Activated naive CD4-positive, alpha-beta T cell treated with anti-CD3 and anti-CD28 coated beads, Interleukin-2, amount 50 U/mL, for 24 hours (primary cell): ENCODE results near the gene ST6GALNAC4.
"Not testable (repeated sequence)": the region's sequence is repeated elsewhere in the genome, so short reads cannot be mapped to it uniquely, and the experiment has no call there.

ENCODE experiments used
- H3K27ac Mint-ChIP-seq: one replicate; pipeline ENCODE4 v1.8.0; 2021; ENCODE audit warnings: mild to moderate bottlenecking, mixed read lengths
- H3K27me3 Mint-ChIP-seq: one replicate; pipeline ENCODE4 v1.8.0; 2021; ENCODE audit warnings: mixed read lengths
- H3K36me3 Mint-ChIP-seq: one replicate; pipeline ENCODE4 v1.8.0; 2021; ENCODE audit warnings: mixed read lengths
- H3K4me1 Mint-ChIP-seq: one replicate; pipeline ENCODE4 v1.8.0; 2021; ENCODE audit warnings: mixed read lengths
- H3K4me3 Mint-ChIP-seq: one replicate; pipeline ENCODE4 v1.8.0; 2021; ENCODE audit warnings: mild to moderate bottlenecking, mixed read lengths
- H3K9me3 Mint-ChIP-seq: one replicate; pipeline ENCODE4 v1.8.0; 2021; ENCODE audit warnings: mixed read lengths

ST6GALNAC4 gene

DNA sequence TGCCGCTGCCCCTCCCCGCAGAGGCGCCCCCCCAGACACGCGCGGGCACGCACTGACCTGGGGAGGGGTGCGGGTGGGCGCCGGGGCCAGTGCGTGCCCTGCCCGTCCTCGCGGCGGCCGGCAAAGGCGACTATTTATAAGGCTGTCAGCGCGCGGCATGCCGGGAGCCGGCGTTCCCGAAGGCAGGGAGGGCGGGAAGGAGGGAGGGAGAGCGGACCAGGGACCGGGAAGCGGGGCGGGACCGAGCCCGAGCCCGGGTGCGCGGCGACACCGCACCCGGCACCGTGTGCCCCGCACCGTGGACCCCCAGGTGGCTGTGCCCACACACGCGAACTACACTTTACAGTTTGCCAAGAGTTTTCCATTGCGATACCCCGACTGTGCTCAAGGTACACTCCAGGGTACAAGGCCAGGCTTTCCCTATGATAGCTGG, 39.3 kb downstream of the ST6GALNAC4 start, which contains the start of gene AK1:
Gene AK1 (minus strand): TSS at position 110 of the 433 bp plus-strand sequence. CDS start 3,058 bp downstream, outside the sequence.
- Mint-ChIP-seq H3K36me3 (peaks cover 3% of the 10 kb centered on the region), H3K4me1 (peaks cover 8% of the 10 kb centered on the region), H3K9me3 (no peaks in the 10 kb centered on the region), H3K4me3 (no peak within 1 kb of the TSS), H3K27ac (no peak within 1 kb of the TSS), H3K27me3 (no peaks in the 10 kb centered on the region)

DNA sequence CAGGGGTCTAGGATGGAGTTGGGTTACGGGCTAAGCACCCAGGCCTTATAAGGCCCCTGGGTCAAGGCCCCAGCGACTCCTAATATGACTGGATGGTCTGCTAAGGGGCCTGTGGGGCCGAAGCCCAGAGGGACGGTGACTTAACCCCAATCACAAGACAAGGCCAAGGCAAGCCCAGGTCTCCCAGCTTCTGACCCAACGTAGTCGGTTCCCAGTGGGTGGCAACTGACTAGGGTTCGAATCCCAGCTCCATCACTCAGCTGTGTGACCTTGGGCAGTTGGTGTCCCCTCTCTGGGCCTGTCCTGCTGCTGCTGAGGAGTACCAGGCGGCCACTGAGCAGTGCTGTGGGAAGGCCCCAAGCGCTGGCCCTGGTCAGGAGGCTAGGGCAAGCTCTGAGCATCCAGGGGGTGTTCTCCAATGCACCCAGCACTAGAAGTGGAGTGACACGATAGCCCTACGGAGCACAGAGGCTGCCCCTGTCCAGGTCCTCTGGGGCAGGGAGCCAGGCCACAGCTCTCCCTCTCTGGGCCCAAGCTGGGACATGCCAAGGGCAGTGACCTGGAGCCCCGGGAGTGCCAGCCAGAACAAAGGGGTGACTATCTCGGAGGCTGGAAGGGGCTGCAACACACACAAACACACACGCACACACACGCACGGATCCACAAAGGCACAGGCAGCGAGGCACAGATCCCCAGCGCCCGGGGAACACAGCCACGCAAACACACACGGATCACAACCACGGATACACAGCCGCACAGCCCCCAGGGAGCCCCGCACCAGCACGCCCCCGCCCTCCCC, 39.9 kb downstream of the ST6GALNAC4 start:
- no peak overlapping the region for H3K4me3 Mint-ChIP-seq
- H3K4me1 Mint-ChIP-seq: peaks cover 8% of the 10 kb centered on the region
- no peak overlapping the region for H3K27ac Mint-ChIP-seq
- peaks cover 3% of the 10 kb centered on the region for H3K36me3 Mint-ChIP-seq
- no peaks in the 10 kb centered on the region for H3K9me3 Mint-ChIP-seq
- H3K27me3 Mint-ChIP-seq: no peaks in the 10 kb centered on the region

DNA sequence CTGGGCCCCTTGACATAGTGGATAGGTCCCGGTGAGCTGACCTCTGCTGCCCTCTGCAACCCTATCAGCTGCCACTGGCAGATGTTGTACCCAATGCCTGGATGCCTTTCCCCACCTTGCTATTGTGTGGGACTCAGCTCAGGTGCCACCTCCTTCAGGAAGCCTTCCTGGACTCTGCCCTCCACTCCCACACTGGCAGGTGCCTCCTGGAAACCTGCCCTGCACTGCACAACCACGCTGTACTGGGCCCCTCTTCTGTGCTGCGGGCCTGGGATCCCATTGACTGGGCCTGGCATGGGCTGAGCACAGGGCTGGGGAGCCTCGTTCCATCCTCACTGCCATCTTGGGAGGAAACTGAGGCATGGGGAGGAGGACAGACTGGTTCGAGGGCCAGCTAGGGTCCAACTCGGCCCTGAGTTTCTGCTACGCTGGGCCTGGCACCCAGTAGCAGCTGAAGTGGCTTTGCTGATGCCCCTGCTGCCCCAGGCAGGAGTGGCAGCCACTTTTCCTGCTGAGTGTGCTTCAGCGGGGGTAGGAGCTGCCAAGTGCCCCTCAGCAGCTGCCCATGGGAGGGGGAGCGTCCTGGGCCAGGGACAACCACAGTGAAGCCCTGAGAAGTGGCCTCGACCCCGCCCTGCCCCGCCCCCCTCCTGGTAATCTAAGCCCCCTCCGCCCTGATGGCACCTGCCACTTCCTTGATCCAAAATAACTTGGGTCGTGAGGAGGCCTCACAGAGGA, 40.6 kb downstream of the ST6GALNAC4 start:
- Mint-ChIP-seq H3K4me3 (no peak overlapping the region), H3K27ac (no peak overlapping the region), H3K36me3 (peaks cover 2% of the 10 kb centered on the region), H3K27me3 (no peaks in the 10 kb centered on the region), H3K4me1 (peaks cover 8% of the 10 kb centered on the region), H3K9me3 (no peaks in the 10 kb centered on the region)

DNA sequence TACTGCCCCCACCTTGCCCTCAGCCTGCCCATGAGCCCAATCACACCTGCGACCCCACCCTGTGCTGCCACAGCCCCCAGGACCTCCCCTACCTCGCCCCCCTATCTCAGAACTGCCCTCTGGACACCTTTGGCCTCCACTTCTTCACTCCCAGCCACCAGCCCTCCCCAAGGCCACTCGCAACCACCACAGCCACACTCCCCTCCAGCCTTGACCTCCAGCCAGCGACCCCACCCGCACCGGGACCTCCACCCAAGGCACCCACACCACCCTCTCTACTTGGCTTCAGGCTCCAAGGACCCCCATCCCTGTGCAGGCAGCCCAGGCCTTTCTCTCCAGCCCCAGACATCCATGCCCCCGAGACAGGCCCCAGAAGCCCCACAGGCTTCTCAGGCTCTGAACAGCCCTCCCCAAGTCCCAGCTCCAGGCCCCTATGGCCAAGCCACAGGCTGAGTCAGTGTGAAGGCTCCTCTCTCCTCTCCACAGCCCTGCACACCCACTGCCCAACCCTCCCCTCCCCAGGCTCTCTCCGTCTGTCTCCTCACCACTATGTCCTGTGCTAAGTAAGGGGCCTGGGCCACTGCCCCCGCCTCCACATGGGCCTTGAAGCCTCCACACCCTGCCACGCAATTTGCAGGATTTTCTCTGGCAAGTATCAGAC, 41.4 kb downstream of the ST6GALNAC4 start:
- peaks cover 8% of the 10 kb centered on the region for H3K4me1 Mint-ChIP-seq
- H3K36me3 Mint-ChIP-seq: peaks cover 1% of the 10 kb centered on the region
- no peaks in the 10 kb centered on the region for H3K27me3 Mint-ChIP-seq
- no peaks in the 10 kb centered on the region for H3K9me3 Mint-ChIP-seq
- H3K27ac Mint-ChIP-seq: no peak overlapping the region
- H3K4me3 Mint-ChIP-seq: no peak overlapping the region

DNA sequence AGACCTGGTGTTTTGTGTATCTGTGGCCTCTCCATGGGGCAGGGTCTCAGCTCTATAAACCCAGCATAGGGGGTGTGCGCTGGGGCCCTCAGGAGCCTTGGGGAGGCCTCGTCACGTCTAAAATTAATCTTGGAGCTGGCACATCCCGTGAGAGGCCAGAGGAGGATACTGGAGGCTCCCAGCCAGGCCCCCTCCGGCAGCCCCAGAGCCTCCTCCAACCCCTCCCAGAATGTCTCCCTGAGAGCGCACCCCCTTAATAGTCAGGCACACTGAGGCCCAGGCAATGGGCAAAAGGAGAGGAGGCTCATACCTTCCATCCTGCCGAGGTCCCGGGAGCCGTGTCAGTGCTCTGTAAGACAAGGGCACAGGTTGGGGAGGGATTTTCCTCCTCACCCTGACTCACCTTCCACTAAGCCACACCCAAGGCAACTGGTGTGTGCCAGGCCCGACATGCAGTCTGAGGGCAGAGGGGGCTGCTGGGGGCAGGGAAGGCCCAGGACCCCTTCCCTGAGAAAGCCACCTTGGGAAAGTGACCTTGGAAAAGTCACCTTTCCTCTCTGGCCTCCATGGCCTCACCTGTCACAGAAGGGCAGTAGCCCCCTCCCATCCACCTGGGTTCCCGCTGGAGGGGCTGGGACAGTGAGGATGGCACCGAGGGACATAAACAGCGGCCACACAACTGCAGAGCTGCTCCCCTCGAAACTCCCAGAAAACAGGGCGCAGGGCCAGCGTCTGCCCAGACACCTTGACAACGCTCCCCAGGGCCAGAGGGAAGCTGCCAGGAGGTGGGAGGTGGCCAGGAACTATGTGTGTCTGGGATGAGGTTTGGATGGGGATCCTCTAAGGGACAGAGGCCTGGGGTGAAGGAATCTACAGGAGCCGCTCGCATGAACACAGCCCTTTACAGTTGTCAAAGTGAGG, 42.3 kb downstream of the ST6GALNAC4 start:
- no peaks in the 10 kb centered on the region for H3K27me3 Mint-ChIP-seq
- peaks cover 8% of the 10 kb centered on the region for H3K4me1 Mint-ChIP-seq
- H3K9me3 Mint-ChIP-seq: no peaks in the 10 kb centered on the region
- no peak overlapping the region for H3K27ac Mint-ChIP-seq
- H3K4me3 Mint-ChIP-seq: no peak overlapping the region
- peaks cover 1% of the 10 kb centered on the region for H3K36me3 Mint-ChIP-seq

DNA sequence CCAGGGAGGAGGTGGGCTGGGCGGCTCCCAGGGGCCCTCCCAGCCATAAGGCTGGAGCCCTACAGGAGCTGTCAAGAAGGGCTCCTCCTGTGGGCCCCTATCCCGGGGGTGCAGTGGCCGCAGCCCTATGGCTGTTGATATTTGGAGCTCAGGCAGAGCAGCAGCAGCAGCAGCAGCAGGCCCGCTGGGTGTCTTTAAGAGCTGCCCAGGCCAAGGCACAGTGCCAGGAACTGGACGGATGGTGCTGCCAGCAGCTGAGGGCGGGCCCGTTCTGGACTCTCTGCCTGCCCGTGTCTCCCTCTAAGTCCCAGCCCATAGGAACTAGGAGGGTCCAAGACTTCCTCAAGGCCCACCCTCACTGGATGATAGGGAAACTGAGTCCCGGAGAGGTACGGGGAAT, 43.0 kb downstream of the ST6GALNAC4 start:
- Mint-ChIP-seq H3K27ac (no peak overlapping the region), H3K27me3 (no peaks in the 10 kb centered on the region), H3K4me1 (peaks cover 8% of the 10 kb centered on the region), H3K36me3 (no peaks in the 10 kb centered on the region), H3K9me3 (no peaks in the 10 kb centered on the region), H3K4me3 (no peak overlapping the region)

DNA sequence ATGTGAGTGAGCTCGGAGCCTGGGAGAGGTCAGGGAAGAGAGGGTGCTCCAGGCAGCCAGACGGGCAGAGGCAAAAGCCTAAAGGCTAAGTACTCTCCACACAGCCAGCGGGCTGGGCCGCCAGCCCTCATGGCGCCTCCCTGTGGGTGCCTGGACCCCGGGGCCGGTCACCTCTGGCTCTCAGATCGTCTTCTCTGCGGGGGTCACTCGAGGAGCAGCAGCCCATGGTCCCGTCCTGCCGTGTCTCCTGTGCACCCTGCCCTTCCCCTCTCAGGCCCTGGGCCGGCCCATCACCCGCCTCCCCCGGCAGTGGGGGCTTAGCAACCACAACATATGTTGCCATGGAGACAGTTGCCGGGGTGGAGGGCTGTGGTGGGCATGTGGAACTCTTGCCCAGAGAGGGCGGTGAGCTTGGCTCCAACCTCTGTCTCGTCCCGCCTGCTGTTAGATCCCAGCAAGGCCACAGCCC, 43.6 kb downstream of the ST6GALNAC4 start:
- no peaks in the 10 kb centered on the region for H3K9me3 Mint-ChIP-seq
- H3K4me1 Mint-ChIP-seq: peaks cover 6% of the 10 kb centered on the region
- no peak overlapping the region for H3K27ac Mint-ChIP-seq
- no peaks in the 10 kb centered on the region for H3K36me3 Mint-ChIP-seq
- H3K27me3 Mint-ChIP-seq: no peaks in the 10 kb centered on the region
- no peak overlapping the region for H3K4me3 Mint-ChIP-seq

DNA sequence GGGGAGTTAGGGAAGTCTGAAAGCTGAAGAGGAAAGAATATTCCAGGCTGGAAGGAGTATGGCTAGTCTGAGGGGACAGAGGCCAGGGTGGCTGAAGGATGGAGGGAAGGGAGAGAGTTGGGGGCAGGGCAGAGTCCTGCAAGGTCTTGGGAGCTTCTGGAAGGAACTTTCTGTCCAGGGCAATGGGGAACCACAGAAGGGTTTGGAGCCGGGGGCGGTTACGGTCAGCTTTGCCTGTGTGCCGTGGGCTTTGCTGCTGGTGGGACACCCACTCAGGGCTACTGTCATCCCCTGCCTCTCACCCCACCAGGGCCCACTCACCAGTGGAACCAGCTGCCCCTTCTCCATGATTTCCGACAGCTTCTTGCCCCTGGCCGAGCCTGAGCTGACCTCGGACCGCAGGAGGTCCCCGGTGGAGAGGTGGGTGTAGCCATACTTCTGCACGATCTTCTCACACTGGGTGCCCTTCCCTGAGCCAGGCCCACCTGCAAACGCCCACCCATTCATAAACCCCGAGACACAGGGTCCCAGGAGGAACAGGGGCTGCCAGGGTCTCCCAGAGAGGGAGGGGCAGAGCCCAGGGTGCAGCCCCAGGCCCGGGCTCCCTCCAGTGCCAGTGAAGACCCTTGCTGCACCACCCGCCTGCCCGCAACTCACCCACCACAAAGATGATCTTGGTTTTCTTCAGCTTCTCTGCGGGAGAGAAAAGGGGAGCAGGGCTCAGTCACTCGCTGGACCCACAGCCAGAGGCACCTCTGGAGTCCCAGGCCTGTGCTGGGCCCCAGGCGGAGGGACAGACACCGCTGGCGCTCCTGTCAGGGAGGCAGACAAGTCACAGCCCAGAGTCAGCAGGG, 44.2 kb downstream of the ST6GALNAC4 start:
- Mint-ChIP-seq H3K27me3 (no peaks in the 10 kb centered on the region), H3K36me3 (no peaks in the 10 kb centered on the region), H3K4me1 (no peaks in the 10 kb centered on the region), H3K27ac (no peak overlapping the region), H3K9me3 (no peaks in the 10 kb centered on the region), H3K4me3 (no peak overlapping the region)

DNA sequence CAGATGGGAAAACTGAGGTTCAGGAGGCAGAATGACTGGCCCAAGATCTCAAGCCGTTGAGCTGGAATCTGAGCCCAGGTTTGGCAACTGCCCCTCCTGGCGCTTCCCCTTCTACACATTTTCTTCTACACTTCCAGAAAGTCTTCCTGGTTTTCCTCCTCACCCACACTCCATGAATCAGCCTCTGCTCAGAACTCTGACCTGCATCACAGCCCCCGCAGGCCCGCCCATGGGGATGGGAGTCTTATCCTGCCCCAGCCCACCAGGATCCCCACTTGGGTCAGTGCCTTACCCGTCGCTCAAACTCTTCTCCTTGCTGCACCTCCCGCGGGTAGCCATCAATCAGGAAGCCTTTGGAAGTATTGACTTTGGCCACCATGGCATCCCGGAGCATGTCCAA, 45.3 kb downstream of the ST6GALNAC4 start:
- Mint-ChIP-seq H3K4me3 (no peak overlapping the region), H3K27me3 (no peaks in the 10 kb centered on the region), H3K27ac (no peak overlapping the region), H3K4me1 (no peaks in the 10 kb centered on the region), H3K36me3 (no peaks in the 10 kb centered on the region), H3K9me3 (no peaks in the 10 kb centered on the region)

DNA sequence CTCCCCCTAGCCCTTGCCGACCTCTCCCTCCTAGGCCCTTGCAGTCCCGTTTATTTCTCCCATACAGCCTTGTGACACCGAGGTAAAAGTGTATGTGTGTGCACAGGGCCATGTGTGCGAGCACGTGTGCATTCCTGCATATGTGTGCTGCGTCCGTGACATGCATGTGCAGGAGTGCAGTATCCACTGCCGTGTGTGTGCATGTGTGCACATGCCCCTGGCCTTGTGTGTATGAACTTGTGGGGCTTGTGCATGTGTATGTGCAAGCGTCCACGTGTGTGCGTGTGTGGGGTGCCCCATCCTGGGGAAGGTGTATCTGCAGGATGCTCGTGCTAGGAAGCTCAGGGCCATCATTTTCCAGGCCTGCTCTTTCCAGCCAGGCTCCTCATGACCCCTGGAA, 46.0 kb downstream of the ST6GALNAC4 start:
- Mint-ChIP-seq H3K27me3 (no peaks in the 10 kb centered on the region), H3K36me3 (no peaks in the 10 kb centered on the region), H3K4me1 (peaks cover 2% of the 10 kb centered on the region), H3K4me3 (no peak overlapping the region), H3K27ac (no peak overlapping the region), H3K9me3 (no peaks in the 10 kb centered on the region)

DNA sequence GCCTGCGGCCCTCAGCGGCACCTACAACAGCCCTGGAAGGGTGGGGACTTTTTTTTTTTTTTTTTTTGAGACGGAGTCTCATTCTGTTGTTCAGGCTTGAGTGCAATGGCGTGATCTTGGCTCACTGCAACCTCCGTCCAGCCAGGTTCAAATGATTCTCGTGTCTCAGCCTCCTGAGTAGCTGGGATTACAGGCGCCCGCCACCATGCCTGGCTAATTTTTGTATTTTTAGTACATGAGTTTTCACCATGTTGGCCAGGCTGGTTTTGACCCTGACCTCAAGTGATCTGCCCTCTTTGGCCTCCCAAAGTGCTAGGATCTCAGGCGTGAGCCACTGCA, 46.7 kb downstream of the ST6GALNAC4 start:
- not testable (repeated sequence) for H3K9me3 Mint-ChIP-seq, H3K4me3 Mint-ChIP-seq, H3K4me1 Mint-ChIP-seq, H3K27ac Mint-ChIP-seq, H3K36me3 Mint-ChIP-seq, H3K27me3 Mint-ChIP-seq

DNA sequence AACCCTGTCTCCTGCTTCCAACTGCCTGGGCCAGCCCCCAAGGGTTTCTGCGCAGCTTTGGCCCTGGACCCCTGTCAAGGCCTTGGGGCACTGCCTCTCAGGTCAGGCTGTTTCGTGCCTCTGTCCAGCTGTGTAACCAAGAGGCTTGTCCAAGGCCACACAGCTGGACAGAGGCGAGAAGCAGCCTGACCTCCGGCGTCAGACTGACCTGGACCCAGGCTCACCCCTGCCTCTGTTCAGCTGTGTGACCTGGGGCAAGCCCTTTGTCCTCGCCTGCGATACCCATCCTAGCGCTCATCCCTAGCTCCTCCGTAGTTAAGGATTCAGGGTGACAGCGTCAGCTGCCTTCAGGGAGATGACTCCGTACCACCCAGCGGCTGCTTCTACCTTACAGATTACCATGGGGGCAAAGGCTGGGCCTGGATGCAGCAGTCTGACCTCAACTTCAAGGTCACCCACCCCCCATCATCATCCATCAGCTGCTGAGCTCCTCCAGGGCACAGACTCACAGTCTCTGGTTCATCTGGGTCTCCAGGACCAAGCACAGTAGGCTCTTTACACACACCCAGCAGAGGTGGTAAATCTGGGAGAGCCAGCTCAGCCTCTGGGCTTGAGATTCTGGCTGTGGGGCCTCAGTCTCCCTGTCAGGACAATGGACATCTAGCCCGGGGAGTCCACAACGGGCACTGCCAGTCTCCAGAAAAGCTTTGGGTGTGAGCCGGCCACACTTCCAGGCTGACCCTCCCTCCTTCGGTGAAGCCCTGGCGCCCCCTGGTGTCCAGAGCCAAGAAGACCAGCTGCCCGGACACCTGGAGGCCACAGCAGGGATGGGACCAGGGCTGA, 47.3 kb downstream of the ST6GALNAC4 start:
- H3K27me3 Mint-ChIP-seq: no peaks in the 10 kb centered on the region
- no peaks in the 10 kb centered on the region for H3K9me3 Mint-ChIP-seq
- no peak overlapping the region for H3K4me3 Mint-ChIP-seq
- peaks cover 15% of the 10 kb centered on the region for H3K4me1 Mint-ChIP-seq
- H3K27ac Mint-ChIP-seq: no peak overlapping the region
- H3K36me3 Mint-ChIP-seq: no peaks in the 10 kb centered on the region

DNA sequence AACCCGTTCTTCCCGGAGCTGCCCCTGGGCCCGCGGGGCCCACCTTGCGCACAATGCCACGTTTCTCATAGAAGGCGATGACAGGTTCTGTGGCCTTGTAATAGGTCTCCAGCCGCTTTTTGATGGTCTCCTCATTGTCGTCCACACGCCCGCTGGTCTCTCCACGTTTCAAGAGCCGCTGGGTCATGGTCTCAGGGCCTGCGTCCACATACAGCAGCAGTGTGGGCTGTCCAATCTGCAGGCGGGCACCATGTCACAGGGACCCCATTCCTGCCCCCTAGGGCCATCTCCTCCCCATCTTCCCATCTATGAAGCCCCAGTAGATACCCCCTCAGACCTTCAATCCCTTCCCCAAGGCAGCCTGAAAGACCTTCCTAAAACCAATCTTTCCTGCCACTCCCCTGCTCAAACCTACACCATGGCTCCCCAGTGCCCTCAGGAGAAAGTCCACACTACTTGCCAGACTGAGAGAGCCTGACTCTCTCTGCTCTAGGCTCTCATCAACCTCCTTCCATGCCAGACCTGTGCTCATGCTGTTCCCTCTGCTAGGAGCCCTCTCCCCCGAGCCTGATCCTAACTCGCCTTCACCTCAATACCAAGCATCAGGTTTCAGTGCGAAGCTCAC, 48.5 kb downstream of the ST6GALNAC4 start:
- Mint-ChIP-seq H3K4me1 (peaks cover 16% of the 10 kb centered on the region), H3K4me3 (no peak overlapping the region)

More for the DNA sequence above, 48.5 kb downstream of the ST6GALNAC4 start:
- Mint-ChIP-seq H3K9me3 (no peaks in the 10 kb centered on the region), H3K27me3 (no peaks in the 10 kb centered on the region), H3K27ac (no peak overlapping the region), H3K36me3 (no peaks in the 10 kb centered on the region)
